OCI-LY1 (cell line): Measurements from ENCODE around the gene PTPN4.

Source experiments
- EZH2 ChIP-seq: fragments of 200-600 bp; sonication (generic), shearing (Covaris generic); IDR thresholded peaks from 2 replicates; pipeline ENCODE4 v1.8.0; 2017; ENCODE audit warnings: borderline replicate concordance, mixed run types, mild to moderate bottlenecking, antibody characterized with exemption, low read length, moderate library complexity, mixed read lengths
- TF ChIP-seq, protein P1 (sequence below): fragments of 200-600 bp; sonication (generic), shearing (Covaris generic); IDR thresholded peaks from 2 replicates; pipeline ENCODE4 v1.5.1; 2017; ENCODE audit warnings: mild to moderate bottlenecking, antibody characterized with exemption, low read length, moderate library complexity, mixed read lengths

DNA sequence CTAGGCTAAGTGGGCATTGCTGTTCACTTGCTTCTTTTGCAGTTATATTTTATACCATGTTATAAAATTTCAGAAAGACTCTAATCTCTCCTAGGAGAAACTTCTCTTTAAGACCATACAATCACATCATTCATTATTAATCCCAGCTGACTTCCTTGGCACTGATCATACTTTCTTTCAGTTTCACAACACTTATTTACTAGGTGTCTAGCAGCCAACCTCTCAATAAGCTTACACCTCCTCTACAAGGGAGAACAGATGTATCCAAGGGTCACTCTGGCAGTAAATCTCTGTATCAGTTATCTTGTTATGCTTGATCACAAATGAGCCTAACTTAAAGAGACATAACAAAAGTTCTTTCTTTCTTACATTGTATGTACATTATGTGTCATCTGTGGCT lies 183.3 kb downstream of the PTPN4 start:
- TF ChIP-seq EZH2, result no peak
- TF ChIP-seq, protein P1, sequence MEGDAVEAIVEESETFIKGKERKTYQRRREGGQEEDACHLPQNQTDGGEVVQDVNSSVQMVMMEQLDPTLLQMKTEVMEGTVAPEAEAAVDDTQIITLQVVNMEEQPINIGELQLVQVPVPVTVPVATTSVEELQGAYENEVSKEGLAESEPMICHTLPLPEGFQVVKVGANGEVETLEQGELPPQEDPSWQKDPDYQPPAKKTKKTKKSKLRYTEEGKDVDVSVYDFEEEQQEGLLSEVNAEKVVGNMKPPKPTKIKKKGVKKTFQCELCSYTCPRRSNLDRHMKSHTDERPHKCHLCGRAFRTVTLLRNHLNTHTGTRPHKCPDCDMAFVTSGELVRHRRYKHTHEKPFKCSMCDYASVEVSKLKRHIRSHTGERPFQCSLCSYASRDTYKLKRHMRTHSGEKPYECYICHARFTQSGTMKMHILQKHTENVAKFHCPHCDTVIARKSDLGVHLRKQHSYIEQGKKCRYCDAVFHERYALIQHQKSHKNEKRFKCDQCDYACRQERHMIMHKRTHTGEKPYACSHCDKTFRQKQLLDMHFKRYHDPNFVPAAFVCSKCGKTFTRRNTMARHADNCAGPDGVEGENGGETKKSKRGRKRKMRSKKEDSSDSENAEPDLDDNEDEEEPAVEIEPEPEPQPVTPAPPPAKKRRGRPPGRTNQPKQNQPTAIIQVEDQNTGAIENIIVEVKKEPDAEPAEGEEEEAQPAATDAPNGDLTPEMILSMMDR, result no peak
